ENCODE measurements around the gene NFXL1.

The NFXL1 gene

GRCh38 chr4:47830265-47831025 is 83.9 kb downstream of the NFXL1 start:
- DNase-seq = no peak

GRCh38 chr4:47829438-47829837 is 84.9 kb downstream of the NFXL1 start:
- no peak for DNase-seq

DNA sequence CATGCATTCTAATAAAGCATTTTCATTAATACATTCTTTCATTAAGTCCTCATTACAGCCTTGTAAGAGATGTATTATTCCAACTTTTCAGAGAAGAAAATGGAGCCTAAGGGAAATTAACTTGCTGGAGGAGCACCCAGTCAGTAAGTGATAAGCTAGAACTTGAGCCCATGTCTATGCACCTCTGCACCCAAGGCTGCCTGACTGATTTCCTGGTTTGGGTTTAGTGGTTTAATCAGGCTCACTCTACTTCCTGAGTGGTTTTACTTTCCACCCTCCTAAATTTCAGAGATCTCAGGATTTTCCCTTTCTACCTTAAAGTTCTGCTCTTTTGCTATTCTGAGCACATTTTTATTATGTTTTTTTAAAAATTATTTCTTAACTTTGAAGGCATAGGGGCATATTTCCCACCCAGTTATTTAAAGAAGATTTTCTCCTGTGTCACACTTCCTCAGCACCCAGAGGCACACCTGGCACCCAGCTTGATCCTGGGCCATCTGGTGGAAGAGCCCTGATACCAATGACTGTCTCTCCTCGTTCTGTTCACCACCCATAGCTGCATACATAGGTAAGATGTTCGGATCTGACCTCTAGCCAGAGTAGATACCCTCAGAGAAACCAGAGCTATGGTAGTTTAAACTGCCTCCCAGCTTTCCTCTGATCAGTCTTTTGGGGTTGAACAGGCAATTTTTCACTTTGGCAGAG is 86.9 kb downstream of the NFXL1 start:
- DNase-seq = no peak

DNA sequence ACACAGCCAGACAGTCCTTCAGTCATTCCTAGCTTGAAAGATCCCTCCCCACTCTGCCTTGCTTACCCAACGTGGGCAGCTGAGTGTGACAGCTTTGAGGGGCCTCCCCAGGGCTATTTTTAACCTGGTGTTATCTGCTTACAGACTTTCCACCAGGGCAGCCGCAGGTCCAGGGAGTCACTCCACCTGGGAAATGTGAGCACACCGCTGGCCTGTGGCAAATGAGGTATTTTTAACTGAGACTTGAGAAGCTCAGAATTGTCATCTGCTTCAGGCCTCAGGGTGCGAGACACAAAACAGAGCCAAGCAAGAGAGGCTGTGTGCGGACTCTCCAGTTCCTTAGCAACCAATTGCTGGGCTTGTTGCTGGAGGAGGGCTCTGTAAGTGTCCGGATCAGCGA is 89.5 kb downstream of the NFXL1 start:
- DNase-seq = no peak

DNA sequence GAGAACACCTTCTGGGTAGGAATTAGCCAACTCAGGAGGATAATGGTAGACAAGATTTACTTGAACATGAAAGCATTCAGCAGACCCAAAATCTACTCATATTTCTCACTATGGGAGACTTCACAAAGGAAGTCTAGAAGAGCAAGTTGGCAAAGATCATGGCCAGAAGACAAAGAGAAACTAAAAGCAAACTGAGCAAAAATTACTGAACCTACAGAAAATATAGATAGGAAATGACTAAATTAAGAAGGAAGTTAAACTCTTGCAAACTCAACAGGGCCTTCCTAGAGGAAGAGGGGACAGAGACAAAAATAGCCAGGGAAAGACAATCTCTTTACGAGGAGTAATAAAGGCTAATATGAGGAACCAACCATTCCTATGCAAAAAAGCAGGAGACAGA is 95.2 kb downstream of the NFXL1 start:
- DNase-seq = no peak

DNA sequence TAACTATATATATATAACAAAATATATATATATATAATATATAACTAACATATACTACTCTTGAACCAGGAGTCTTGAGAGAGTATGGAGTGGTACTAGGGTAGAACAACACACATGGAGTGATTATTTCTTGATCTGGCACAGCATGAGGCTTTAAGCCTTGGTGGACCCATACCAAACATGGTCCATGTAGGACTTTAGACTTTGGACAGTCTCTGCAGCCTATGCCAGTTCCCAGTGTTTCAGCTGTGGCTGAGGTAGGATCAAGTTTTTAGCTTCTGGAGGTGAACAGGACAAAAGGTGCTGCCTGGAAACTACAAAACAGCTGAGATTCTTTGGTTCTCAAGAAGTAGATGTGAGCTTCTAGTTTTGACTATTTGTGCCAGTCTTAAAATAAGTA is 97.1 kb downstream of the NFXL1 start:
- DNase-seq = no peak

GRCh38 chr4:47816748-47817147 is 97.6 kb downstream of the NFXL1 start:
- no peak for DNase-seq

DNA sequence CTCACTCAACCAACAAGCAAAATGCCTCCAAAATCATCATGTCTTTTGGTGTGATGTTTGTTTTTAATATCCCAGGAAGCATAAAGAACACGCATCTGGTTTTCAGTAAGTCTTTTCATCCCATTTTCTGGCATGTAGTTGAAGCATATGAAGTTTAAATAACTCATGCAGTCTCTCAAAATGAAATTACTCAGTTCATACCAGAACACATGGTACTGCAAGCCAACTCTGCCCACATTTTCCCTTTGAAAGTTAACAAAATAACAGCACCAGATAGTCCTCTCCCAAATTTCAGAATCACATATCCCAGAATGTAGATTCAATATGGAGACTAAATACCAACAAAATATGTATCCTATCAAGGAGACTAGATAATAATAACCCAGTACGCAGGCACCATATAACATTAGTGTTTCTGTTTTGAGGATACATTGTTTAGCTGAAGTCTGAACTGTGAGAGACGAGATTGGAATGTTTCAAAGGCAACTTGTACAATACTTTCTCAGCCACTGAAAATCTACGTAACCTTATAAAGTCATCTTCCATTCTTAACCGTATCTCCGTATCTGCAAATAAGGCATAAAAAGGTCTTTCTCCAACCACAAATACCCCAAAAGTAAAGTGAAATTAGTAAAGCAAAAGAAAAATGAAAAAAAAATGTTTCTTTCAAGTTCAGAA is 99.6 kb downstream of the NFXL1 start:
- peak; percentile 83 for DNase-seq

DNA sequence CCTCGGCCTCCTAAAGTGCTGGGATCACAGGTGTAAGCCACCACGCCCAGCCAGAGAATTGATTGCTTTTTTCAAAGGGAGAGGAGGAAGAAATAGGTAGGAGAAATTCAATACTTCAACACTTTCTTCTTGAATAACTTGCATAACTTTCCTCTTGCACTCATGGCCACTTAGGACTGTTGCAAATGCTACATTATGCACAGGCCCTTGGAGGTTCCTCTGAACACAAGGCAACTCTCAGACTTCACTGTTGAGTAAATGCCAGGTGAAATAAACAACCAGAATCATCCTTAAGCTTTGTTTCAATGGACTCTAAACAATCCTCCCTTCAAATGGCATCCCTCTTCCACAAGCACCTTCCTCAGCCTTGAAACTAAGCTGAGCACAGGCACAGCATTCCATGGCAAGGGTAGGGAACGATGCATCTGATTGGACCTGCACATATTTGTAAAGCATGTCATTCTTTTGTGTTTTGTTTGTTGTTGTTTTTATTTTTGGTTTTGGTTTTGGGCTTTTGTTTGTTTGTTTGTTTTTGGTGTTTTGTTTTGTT is 104.7 kb downstream of the NFXL1 start:
- no peak for DNase-seq

GRCh38 chr4:47804598-47804997 is 109.8 kb downstream of the NFXL1 start:
- DNase-seq = no peak

DNA sequence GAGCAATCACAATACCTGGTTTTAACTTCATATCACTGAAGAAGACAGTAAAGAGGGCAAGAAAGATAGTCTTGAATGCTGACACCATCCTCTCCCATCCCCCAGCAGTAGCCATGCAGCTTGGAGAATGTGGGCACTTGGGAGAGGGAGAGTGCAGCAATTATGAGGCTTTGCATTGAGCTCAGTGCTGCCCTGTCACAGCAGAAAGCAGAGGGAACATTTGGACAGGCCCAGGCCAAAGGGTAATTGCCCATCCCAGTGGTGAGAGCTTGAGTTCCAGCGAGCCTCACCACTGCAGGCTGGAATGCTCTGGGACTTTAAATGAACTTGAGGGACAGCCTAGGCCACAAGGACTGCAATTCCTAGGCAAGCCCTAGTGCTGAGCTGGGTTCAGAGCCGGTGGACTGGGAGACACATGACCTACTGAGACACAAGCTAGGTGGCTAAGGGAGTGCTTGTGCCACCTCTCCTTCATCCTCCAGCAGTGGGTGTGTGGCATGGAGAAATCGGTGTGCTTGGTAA is 112.8 kb downstream of the NFXL1 start:
- DNase-seq = no peak

GRCh38 chr4:47798165-47798564 is 116.2 kb downstream of the NFXL1 start:
- no peak for DNase-seq

Measured in fibroblast of skin of abdomen (primary cell).